ENCODE data around the gene ATP2C1.
"Not testable (repeated sequence)": the region's sequence is repeated elsewhere in the genome, so short reads cannot be mapped to it uniquely, and the experiment has no call there.

The ATP2C1 gene
- long read RNA-seq, donor 1, full-length matches to known transcripts: 7 of 36 reads
- long read RNA-seq, donor 1, partial matches to known transcripts: 29 of 36 reads
- long read RNA-seq, donor 1, other reads (novel, unspliced or antisense): 0 of 36 reads
- long read RNA-seq, donor 2, full-length matches to known transcripts: 5 of 11 reads
- long read RNA-seq, donor 2, partial matches to known transcripts: 6 of 11 reads
- long read RNA-seq, donor 2, other reads (novel, unspliced or antisense): 0 of 11 reads
- long read RNA-seq, donor 3, full-length matches to known transcripts: 5 of 5 reads
- long read RNA-seq, donor 3, partial matches to known transcripts: 0 of 5 reads
- long read RNA-seq, donor 3, other reads (novel, unspliced or antisense): 0 of 5 reads
- long read RNA-seq, donor 4, full-length matches to known transcripts: 3 of 17 reads
- long read RNA-seq, donor 4, partial matches to known transcripts: 14 of 17 reads
- long read RNA-seq, donor 4, other reads (novel, unspliced or antisense): 0 of 17 reads
- long read RNA-seq, donor 5, full-length matches to known transcripts: 10 of 10 reads
- long read RNA-seq, donor 5, partial matches to known transcripts: 0 of 10 reads
- long read RNA-seq, donor 5, other reads (novel, unspliced or antisense): 0 of 10 reads
- long read RNA-seq, donor 6, full-length matches to known transcripts: 9 of 28 reads
- long read RNA-seq, donor 6, partial matches to known transcripts: 19 of 28 reads
- long read RNA-seq, donor 6, other reads (novel, unspliced or antisense): 0 of 28 reads
- long read RNA-seq, donor 7, full-length matches to known transcripts: 6 of 6 reads
- long read RNA-seq, donor 7, partial matches to known transcripts: 0 of 6 reads
- long read RNA-seq, donor 7, other reads (novel, unspliced or antisense): 0 of 6 reads
- long read RNA-seq, donor 8, full-length matches to known transcripts: 9 of 9 reads
- long read RNA-seq, donor 8, partial matches to known transcripts: 0 of 9 reads
- long read RNA-seq, donor 8, other reads (novel, unspliced or antisense): 0 of 9 reads

- DNase-seq: peak; percentile 97
Measured at GRCh38 chr3:130893376-130894129, at the start of gene ATP2C1. Gene ATP2C1, plus strand, starts transcription at chr3:130894084. Its CDS starts 686 bp downstream, at chr3:130894770.

GRCh38 chr3:130844462-130844861 is 49.4 kb upstream of the ATP2C1 start:
- no peak for DNase-seq

- no peak for DNase-seq
Measured at GRCh38 chr3:130846181-130846580, 47.7 kb upstream of the ATP2C1 start.

- DNase-seq: no peak
Measured at GRCh38 chr3:130849091-130849552, 44.8 kb upstream of the ATP2C1 start.

- no peak for DNase-seq
Measured at GRCh38 chr3:130850044-130850797, 43.7 kb upstream of the ATP2C1 start.

GRCh38 chr3:130850843-130851242 is 43.0 kb upstream of the ATP2C1 start:
- no peak for DNase-seq

GRCh38 chr3:130851277-130851676 is 42.6 kb upstream of the ATP2C1 start:
- DNase-seq: no peak

- no peak for DNase-seq
Measured at GRCh38 chr3:130853581-130853980, 40.3 kb upstream of the ATP2C1 start.

GRCh38 chr3:130854208-130854864 is 39.5 kb upstream of the ATP2C1 start:
- DNase-seq: no peak

- DNase-seq: no peak
Measured at GRCh38 chr3:130857336-130858026, 36.4 kb upstream of the ATP2C1 start.

GRCh38 chr3:130862130-130862529 is 31.8 kb upstream of the ATP2C1 start:
- not testable (repeated sequence) for DNase-seq

- DNase-seq: no peak
Measured at GRCh38 chr3:130865489-130865888, 28.4 kb upstream of the ATP2C1 start.

- DNase-seq: no peak
Measured at GRCh38 chr3:130866327-130866726, 27.6 kb upstream of the ATP2C1 start.

- no peak for DNase-seq
Measured at GRCh38 chr3:130870423-130870822, 23.5 kb upstream of the ATP2C1 start.

- no peak for DNase-seq
Measured at GRCh38 chr3:130876594-130876993, 17.3 kb upstream of the ATP2C1 start.

- no peak for DNase-seq
Measured at GRCh38 chr3:130878464-130878863, 15.4 kb upstream of the ATP2C1 start.

- no peak for DNase-seq
Measured at GRCh38 chr3:130889416-130889946, 4.4 kb upstream of the ATP2C1 start.

- DNase-seq: no peak
Measured at GRCh38 chr3:130892759-130893375, 1.0 kb upstream of the ATP2C1 start.
